ENCODE results near the gene PARVA. TPM values are rescaled to one million over a fixed set of nuclear protein-coding genes. Genes with fewer than 3 reads are reported as not detected.

Gene PARVA
- polyA plus RNA-seq, 1 experiment, result 142 TPM

GRCh38 chr11:12402691-12403120 lies 25.3 kb downstream of the PARVA start:
- no peak for DNase-seq (ENCODE audit: low read depth, low spot score)
- Histone ChIP-seq H3K4me3 (ENCODE audit: low read depth, low read length) (no peak overlapping the region), H3K27ac (ENCODE audit: low read depth, low read length) (peak overlapping the region; percentile 93), H3K9me3 (ENCODE audit: control insufficient read depth, insufficient read depth, low read length) (no peaks in the 10 kb centered on the region), H3K27me3 (ENCODE audit: control insufficient read depth, insufficient read depth, low read length) (no peaks in the 10 kb centered on the region)
- no peak for TF ChIP-seq CTCF (IDR thresholded peaks at IDR 0.05; ENCODE audit: low read depth, low read length)
- POLR2A ChIA-PET, result interaction anchor here (0.6 to 1.4 kb wide), 3 partner anchors 114 to 478 kb away, joined by 3 to 7 read pairs (median 3); no protein-coding TSS in a partner anchor
- CTCF ChIA-PET, result interaction anchor here (0.8 to 1.0 kb wide), 3 partner anchors 9 to 71 kb away, joined by 3 to 4 read pairs (median 3); partner anchors contain the start of gene PARVA

- DNase-seq (ENCODE audit: low read depth, low spot score), result peak; percentile 54
- no peaks in the 10 kb centered on the region for H3K9me3 ChIP-seq (ENCODE audit: control insufficient read depth, insufficient read depth, low read length)
- ChIA-PET CTCF (interaction anchor here (0.6 to 1.0 kb wide), 3 partner anchors 8 to 87 kb away, joined by 3 read pairs; partner anchors contain the start of gene PARVA), POLR2A (interaction anchor here (0.6 to 1.4 kb wide), 4 partner anchors 26 to 477 kb away, joined by 3 to 7 read pairs (median 5); partner anchors contain the start of gene PARVA)
- peak overlapping the region; percentile 93 for H3K27ac ChIP-seq (ENCODE audit: low read depth, low read length)
- no peak for TF ChIP-seq CTCF (IDR thresholded peaks at IDR 0.05; ENCODE audit: low read depth, low read length)
- H3K27me3 ChIP-seq (ENCODE audit: control insufficient read depth, insufficient read depth, low read length), result no peaks in the 10 kb centered on the region
- H3K4me3 ChIP-seq (ENCODE audit: low read depth, low read length), result no peak overlapping the region
Measured at GRCh38 chr11:12403122-12403996, 26.0 kb downstream of the PARVA start.

GRCh38 chr11:12403997-12404350 lies 26.6 kb downstream of the PARVA start:
- POLR2A ChIA-PET, result interaction anchor here (1.1 to 1.4 kb wide), 3 partner anchors 27 to 270 kb away, joined by 3 to 7 read pairs (median 7); partner anchors contain the start of gene PARVA
- no peak for TF ChIP-seq CTCF (IDR thresholded peaks at IDR 0.05; ENCODE audit: low read depth, low read length)
- H3K27ac ChIP-seq (ENCODE audit: low read depth, low read length), result peak overlapping the region; percentile 65
- no peaks in the 10 kb centered on the region for H3K27me3 ChIP-seq (ENCODE audit: control insufficient read depth, insufficient read depth, low read length)
- CTCF ChIA-PET, result interaction anchor here (0.6 kb wide), 1 partner anchor 86 kb away, joined by 3 read pairs; no protein-coding TSS in a partner anchor
- H3K4me3 ChIP-seq (ENCODE audit: low read depth, low read length), result no peak overlapping the region
- H3K9me3 ChIP-seq (ENCODE audit: control insufficient read depth, insufficient read depth, low read length), result no peaks in the 10 kb centered on the region
- DNase-seq (ENCODE audit: low read depth, low spot score), result no peak

- Histone ChIP-seq H3K4me3 (ENCODE audit: low read depth, low read length) (no peak overlapping the region), H3K9me3 (ENCODE audit: control insufficient read depth, insufficient read depth, low read length) (no peaks in the 10 kb centered on the region), H3K27me3 (ENCODE audit: control insufficient read depth, insufficient read depth, low read length) (no peaks in the 10 kb centered on the region), H3K27ac (ENCODE audit: low read depth, low read length) (no peak overlapping the region)
- no peak for TF ChIP-seq CTCF (IDR thresholded peaks at IDR 0.05; ENCODE audit: low read depth, low read length)
- DNase-seq (ENCODE audit: low read depth, low spot score), result no peak
- POLR2A ChIA-PET, result no interaction called here
- CTCF ChIA-PET, result no interaction called here
Measured at GRCh38 chr11:12404436-12404835, 27.1 kb downstream of the PARVA start.
